ENCODE measurements around the gene CCDC57. TPM values are rescaled to one million over a fixed set of nuclear protein-coding genes. Genes with fewer than 3 reads are reported as not detected.

CCDC57 gene
- polyA plus RNA-seq, 1 donor (not counting 4 experiments of a cell fraction or from before 2014, with no cell fraction given): 19.2 TPM

- Histone ChIP-seq H4K20me1 (ENCODE audit: control insufficient read depth, extremely low read depth, insufficient read depth, low read length) (no peaks in the 10 kb centered on the region), H3K4me1 (ENCODE audit: control insufficient read depth, extremely low read depth, insufficient read depth, low read length) (peaks cover 7% of the 10 kb centered on the region), H3K9me1 (ENCODE audit: control insufficient read depth, extremely low read depth, insufficient read depth, low read length) (no peaks in the 10 kb centered on the region), H3K9ac (ENCODE audit: control insufficient read depth, extremely low read depth, insufficient read depth, low read length) (no peak overlapping the region), H3K4me3 (ENCODE audit: control insufficient read depth in 2 of 3, extremely low read depth in 1 of 3, insufficient read depth in 2 of 3, low read depth in 1 of 3, low read length in 3 of 3) (no peak overlapping the region), H3K36me3 (ENCODE audit: control insufficient read depth in 2 of 2, extremely low read depth in 1 of 2, insufficient read depth in 2 of 2, low read length in 2 of 2) (peaks cover 3 to 30% of the 10 kb centered on the region in 2 experiments), H3K9me3 (ENCODE audit: control insufficient read depth, low read depth, low read length) (no peaks in the 10 kb centered on the region), H2AFZ (ENCODE audit: control insufficient read depth, low read length) (no peak overlapping the region), H3K79me2 (ENCODE audit: control insufficient read depth, insufficient read depth, low read length) (no peaks in the 10 kb centered on the region), H3K27me3 (ENCODE audit: control insufficient read depth, extremely low read depth, insufficient read depth, low read length) (no peaks in the 10 kb centered on the region), H3K4me2 (ENCODE audit: control insufficient read depth, extremely low read depth, insufficient read depth, low read depth, low read length) (no peak overlapping the region), H3K27ac (ENCODE audit: control insufficient read depth, insufficient read depth, low read length) (no peak overlapping the region)
- dilution Hi-C loops (cut with MboI; ENCODE audit: extremely low pct_ligation_motif_present, low sequenced_read_pairs): no loop called here
- TF ChIP-seq CTCF (optimal IDR thresholded peaks at IDR 0.05 in 1 of 3, IDR thresholded peaks at IDR 0.05 in 1 of 3, conservative IDR thresholded peaks at IDR 0.05 in 1 of 3; ENCODE audit: extremely low read depth in 1 of 3, insufficient read depth in 2 of 3, low read length in 3 of 3): no peak
- TF ChIP-seq EZH2 (IDR thresholded peaks at IDR 0.05; ENCODE audit: low read length): no peak
- DNase-seq (ENCODE audit: low read depth, low spot score) (no peak), FAIRE-seq (no peak)
Observed at GRCh38 chr17:82177761-82178498, 34.7 kb downstream of the CCDC57 start.

- H3K4me2 ChIP-seq (ENCODE audit: control insufficient read depth, extremely low read depth, insufficient read depth, low read depth, low read length): no peak overlapping the region
- H2AFZ ChIP-seq (ENCODE audit: control insufficient read depth, low read length): no peak overlapping the region
- H3K4me1 ChIP-seq (ENCODE audit: control insufficient read depth, extremely low read depth, insufficient read depth, low read length): peaks cover 7% of the 10 kb centered on the region
- no peaks in the 10 kb centered on the region for H3K27me3 ChIP-seq (ENCODE audit: control insufficient read depth, extremely low read depth, insufficient read depth, low read length)
- H3K36me3 ChIP-seq (ENCODE audit: control insufficient read depth in 2 of 2, extremely low read depth in 1 of 2, insufficient read depth in 2 of 2, low read length in 2 of 2): peaks cover 3 to 33% of the 10 kb centered on the region in 2 experiments
- TF ChIP-seq CTCF (optimal IDR thresholded peaks at IDR 0.05 in 1 of 3, IDR thresholded peaks at IDR 0.05 in 1 of 3, conservative IDR thresholded peaks at IDR 0.05 in 1 of 3; ENCODE audit: extremely low read depth in 1 of 3, insufficient read depth in 2 of 3, low read length in 3 of 3): no peak
- no peak for TF ChIP-seq EZH2 (IDR thresholded peaks at IDR 0.05; ENCODE audit: low read length)
- H3K9ac ChIP-seq (ENCODE audit: control insufficient read depth, extremely low read depth, insufficient read depth, low read length): no peak overlapping the region
- H3K4me3 ChIP-seq (ENCODE audit: control insufficient read depth in 2 of 3, extremely low read depth in 1 of 3, insufficient read depth in 2 of 3, low read depth in 1 of 3, low read length in 3 of 3): no peak overlapping the region
- no peaks in the 10 kb centered on the region for H3K9me3 ChIP-seq (ENCODE audit: control insufficient read depth, low read depth, low read length)
- H4K20me1 ChIP-seq (ENCODE audit: control insufficient read depth, extremely low read depth, insufficient read depth, low read length): no peaks in the 10 kb centered on the region
- no peak for DNase-seq (ENCODE audit: low read depth, low spot score)
- H3K79me2 ChIP-seq (ENCODE audit: control insufficient read depth, insufficient read depth, low read length): no peaks in the 10 kb centered on the region
- dilution Hi-C loops (cut with MboI; ENCODE audit: extremely low pct_ligation_motif_present, low sequenced_read_pairs): no loop called here
- no peak overlapping the region for H3K27ac ChIP-seq (ENCODE audit: control insufficient read depth, insufficient read depth, low read length)
- H3K9me1 ChIP-seq (ENCODE audit: control insufficient read depth, extremely low read depth, insufficient read depth, low read length): no peaks in the 10 kb centered on the region
- FAIRE-seq: peak; percentile 56
Observed at GRCh38 chr17:82177276-82177675, 35.4 kb downstream of the CCDC57 start.

Measured in keratinocyte (primary cell).